Right renal pelvis (tissue), 4 donors: ENCODE results near the gene ADCY5. TPM values are rescaled to one million over a fixed set of nuclear protein-coding genes. Genes with fewer than 3 reads are reported as not detected.

ENCODE experiments used
- DNase-seq, 4 donors: peaks; one replicate each; pipeline ENCODE4 v3.0.0-alpha.2; 2013; ENCODE audit warnings: low read depth in 4 of 4, low spot score in 3 of 4, missing footprints in 1 of 4
- polyA plus RNA-seq, 4 donors: library from polyadenylated mRNA; unstranded; fragments of 120-200 nt; gene quantifications; one replicate each; pipeline ENCODE4 v1.2.1, GENCODE V29; 2013; ENCODE audit not compliant: insufficient read length in 4 of 4

Gene ADCY5
- polyA plus RNA-seq, 4 donors = 11.9 to 14.1 (median 12.5) TPM

DNA sequence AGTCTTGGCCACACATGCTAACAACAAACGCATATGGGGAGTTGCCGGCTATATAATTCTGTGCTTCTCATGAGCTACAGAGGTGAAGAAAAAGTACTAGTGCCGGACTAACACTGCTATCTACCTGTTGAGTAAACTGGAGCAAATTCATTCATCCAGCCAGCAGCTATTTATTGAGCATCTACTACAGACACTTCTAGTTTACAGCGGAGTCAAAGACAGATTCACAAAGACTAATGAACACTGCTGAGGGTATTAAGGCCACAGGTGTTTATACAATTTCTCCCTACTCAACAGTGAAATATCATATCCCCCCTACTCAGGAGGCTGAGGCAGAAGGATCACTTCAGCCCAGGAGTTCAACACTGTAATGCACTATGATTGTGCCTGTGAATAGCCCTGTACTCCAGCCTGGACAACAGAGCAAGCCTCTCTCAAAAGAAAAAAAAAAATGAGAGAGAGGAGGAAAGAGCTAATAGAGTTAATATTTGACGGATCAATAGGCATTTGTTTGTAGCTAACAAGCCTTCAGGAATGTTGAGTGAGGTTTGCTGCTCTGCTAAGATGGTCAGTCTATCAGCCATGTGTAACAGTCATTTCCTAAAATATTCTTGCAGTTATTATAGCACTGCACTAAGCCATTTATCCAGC lies 17.8 kb downstream of the ADCY5 start:
- no peak for DNase-seq

GRCh38 chr3:123430266-123430665 lies 18.6 kb downstream of the ADCY5 start:
- no peak for DNase-seq

- no peak for DNase-seq
These were observed 19.3 kb downstream of the ADCY5 start for GRCh38 chr3:123429362-123430125.

DNA sequence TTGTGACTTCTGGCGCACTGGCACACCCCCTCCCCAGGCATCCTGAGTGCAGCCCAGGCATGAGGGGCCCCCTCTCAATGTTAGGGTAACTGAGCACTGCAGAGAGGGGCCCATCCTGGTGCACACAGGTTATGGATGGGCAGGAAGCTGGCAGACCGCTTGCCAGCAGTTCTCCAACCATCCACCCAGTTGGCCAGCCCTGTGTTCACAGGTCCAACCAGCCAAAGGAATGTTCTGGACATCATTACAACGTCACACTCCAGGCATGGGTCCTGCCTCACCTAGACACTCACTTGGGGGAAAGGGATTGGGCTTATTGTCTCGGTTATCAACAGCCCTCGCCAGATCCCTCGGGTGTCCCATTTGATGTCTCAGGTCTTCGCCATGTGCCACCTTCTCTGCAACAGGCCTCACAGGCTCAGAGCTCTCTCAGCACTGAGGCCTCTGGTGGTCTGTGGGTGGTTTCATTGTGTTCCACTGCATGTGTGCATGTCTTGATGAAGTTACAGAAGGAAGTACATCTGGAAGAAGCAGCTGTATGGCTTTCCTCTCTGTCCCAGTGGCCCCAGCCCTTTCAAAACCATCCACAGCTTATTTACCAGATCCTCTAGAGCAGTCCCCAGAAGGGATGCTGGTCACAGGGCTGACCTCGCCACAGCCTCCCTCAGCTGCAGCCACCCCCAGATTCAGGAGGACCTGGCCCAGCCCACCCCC lies 23.7 kb downstream of the ADCY5 start:
- DNase-seq = no peak

DNA sequence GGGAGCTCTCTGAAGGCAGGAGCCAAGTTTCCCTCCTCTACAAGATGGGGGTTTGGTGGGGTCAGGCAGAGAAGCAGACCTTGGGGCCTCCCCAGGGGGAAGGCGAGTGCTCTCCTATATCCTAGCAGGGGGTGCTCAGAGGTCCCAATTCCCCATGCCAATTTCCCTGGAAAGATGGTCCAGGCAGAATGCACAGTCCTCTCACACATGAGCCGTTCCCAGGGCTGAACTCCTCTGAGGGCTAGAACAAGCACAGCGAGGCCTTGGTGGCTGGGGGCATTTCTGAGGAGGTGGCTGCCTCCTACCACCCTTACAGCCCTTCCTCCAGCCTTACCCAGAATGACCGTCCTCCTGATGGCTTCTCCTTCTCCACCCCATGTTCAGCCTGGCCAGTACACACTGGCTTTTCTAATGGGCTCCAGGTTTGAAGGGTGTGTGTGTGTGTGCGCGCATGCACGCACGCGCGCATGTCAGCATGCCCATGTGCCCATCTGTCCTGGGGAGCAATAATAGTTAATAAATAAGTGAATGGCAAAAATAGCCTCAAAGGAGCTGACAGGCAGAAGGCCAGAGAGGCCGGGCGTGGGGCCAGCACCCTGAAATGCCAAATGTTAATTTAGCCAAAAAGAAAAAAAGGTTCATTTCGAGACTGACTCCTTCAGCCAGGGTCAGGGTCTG lies 24.4 kb downstream of the ADCY5 start:
- no peak for DNase-seq

DNA sequence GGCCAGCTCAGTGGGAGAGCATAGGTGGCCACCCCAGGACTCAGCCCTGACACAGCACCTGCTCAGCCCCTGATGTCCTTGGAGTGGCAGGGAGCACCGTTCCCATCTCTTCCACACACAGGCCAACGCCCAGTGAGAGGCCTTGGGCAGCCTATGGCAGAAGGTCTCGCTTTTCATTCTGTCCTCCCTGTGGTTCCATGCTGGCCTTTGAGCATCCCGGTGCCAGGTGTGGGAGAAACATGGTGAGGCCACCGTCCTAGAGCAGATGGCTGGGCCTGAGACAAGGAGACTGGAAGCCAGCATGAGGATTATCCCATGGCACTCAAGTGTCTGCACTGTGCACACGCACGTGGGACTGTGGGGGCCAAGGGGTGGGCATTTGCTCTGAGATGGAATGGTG lies 25.1 kb downstream of the ADCY5 start:
- DNase-seq = no peak

DNA sequence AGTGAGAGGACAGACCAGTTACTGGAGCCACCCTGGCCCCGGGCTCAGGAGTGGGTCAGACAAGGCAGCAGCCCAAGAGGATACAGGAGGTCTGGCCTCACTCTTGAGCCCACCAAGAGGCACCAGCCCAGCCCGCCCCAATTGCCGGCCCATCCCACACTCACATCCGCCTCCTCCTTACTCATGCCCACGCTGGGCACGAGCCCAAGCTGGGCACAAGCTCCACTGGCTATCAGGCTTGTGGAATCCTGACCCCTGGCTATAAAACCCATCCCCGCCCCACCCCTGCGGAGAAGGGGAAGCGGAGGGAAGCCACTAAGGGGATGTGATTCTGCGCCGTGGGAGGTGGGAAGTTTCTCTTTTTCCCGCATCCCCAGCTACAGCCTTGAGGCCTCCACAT lies 25.9 kb downstream of the ADCY5 start:
- DNase-seq = no peak

DNA sequence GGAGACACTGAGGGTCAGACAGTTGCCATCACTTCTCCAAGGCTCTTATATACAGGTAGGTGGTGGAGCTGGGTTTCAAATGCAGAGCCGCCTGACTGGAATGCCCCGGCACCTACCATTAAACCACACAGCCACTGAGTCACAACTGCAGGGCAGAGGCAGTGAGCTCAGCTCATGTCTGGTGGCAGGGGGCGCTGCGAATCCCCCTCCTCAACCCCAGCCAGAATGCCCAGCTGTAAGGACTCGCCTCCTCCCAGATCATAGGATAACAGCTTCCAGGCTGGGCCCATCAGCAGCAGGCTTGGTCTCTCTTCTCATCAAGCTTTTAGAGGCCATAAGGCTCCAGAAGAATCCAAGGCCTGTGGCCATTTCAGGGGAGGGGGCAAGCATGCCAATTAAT lies 26.4 kb downstream of the ADCY5 start:
- no peak for DNase-seq

DNA sequence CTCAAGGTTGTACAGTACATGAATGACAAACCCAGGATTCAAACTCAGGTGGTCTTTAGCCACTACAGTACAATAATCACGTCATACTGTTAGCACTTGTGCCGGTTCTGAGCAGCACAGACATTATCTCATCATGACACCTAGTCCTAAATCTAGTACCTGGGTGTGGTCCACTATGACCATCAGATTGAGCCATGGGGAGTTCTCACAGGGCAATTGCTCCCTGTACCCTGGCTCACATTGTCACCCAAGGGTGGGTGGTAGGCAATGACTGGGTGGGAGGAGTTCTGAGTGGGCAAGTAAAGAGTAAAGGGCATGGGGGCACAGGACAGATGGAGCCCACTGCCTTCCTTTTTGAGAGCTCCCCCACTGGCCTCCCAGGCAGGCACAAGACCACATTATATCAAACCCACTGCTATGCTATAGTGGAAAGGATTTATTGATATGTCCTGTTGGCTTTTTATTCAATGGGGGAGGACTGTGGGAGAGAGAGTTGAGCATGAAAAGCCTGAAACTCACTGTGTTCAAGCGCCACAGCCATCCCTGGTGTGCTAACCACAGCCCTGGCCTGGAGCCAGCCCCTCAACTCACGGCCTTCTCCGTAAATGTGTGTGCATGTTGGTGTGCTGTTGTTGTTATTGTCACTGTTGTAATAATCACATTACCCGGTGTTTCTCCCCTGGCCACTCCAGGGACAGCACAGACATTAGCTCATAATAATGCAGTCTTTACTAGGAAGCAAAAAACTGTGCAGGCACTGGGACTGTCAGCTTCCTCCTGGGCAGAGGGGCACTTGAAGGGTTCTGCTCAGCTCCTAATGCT lies 27.3 kb downstream of the ADCY5 start:
- DNase-seq = no peak

DNA sequence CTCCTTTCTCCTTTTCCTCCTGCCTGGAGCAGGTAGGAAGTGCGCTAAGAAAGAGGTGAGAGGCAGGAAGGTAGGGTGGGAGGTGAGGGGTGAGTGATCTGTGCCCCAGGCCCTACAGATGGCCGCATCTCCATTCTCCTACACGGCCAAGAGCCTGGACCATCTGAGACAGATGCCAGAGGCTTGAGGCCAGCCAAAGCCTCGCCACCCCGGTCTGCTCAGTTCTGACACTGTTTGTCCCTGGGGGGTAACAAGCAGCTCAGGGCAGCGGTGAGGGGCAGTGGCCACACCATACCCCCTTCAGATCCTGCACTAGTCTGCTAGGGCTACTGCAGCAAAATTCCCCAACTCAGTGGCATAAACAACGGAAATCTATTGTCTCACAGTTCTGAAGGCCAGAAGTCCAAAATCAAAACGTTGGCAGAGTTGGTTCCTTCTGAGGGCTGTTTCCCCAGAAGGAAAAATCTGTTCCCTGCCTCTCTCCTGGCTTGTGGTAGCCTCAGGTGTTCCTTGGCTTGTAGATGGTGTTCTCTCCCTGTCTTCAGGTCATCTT lies 28.4 kb downstream of the ADCY5 start:
- DNase-seq = no peak

DNA sequence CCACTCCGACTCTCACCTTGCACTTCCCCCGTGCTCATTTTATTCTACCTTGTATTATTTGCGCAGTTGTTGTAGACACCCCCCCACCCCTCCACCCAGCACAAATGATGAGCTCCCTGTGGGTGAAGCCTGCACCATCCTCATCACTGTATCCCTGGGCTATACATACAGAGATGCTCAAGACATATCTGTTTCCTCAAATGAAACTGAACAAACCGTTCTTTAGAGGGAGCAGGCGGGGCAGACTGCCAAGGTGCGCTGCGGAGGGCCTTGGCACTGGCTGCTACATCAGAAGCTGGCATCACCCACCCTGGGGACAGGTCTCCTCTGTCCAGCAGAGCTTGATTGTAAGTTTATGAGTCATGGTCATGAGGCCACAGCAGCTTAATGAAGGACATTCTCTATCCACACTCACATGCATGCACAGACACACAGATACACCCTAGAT lies 29.0 kb downstream of the ADCY5 start:
- no peak for DNase-seq

GRCh38 chr3:123419181-123419849 lies 29.6 kb downstream of the ADCY5 start:
- no peak for DNase-seq

DNA sequence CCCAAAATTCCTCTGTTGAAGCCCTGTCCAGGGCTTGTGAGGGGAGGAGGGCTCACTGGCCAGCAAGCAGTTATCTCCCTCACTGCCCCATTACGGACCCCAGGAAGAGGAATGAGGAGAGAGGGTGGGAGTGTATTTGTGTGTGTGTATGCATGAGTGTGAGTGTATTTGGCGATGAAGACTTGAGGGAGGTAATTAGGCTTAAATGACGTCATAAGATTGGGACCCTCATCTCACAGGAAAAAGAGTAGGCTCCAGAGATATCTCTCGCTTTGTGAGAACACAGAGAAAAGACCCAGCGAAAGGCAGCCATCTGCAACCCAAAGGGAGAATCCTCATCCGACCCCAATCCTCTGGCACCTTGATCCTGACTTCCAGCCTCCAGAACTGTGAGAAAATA lies 32.2 kb downstream of the ADCY5 start:
- no peak for DNase-seq

DNA sequence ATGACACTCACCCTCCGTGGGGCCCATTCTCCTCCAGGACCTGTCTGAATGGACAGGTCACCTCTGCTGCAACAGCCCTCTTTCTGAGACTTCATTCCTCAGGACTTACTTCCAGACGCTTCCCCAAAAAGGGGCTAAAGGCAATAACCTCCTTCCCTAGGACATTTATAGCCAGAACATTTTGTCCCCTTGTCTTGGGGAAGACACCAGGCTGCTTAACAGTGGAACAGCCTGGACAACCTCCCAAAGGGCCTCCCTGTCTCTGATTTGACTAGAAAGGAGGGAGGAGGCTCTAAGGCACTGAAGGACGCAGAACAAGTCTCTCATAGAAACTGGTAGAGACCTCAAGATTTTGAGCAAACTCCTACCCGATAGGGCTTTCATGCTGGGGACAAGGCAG lies 32.7 kb downstream of the ADCY5 start:
- DNase-seq = no peak

GRCh38 chr3:123414973-123415775 lies 33.7 kb downstream of the ADCY5 start:
- no peak for DNase-seq

DNA sequence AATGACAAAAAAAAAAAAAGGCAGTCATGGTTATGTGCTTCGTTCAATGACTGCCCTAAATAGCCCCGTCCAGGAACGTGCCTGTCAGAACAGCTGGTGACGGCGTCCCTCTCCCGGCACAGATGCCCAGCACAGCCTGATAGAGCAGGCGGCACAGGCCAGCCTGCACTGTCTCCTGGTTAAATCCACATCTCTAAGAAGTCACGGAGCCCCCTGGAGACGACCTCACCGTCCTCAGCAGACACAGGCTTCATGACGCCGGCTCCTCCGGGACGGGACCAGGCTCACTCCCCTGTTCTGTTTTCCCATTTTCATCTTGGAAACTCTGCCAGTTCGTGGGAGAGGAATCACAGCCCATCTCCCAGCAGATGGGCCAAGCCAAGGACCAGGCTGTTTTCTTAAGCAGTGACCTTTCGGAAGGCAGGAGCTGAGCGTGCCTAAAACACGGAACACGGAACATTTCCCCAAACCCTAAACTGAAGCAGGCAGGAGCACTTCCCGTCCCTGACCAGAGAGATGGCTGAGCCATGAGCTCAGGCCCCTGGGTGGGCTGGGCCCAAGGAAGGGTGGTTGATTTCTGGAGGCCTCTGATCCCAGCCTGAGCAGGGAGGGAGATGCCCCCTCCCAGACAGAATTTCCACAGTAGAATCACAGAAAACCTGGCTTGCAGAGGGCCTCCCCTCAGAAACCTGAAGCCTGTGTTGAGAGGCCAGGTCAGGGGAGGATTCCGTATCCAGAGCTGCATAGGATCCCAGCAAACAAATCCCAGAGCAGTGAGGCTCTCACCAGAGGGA lies 35.9 kb downstream of the ADCY5 start:
- DNase-seq = no peak

GRCh38 chr3:123412076-123412475 lies 36.8 kb downstream of the ADCY5 start:
- no peak for DNase-seq
